ENCODE measurements around the gene RBM27.
"Not testable (repeated sequence)": the region's sequence is repeated elsewhere in the genome, so short reads cannot be mapped to it uniquely, and the experiment has no call there.

RBM27 gene

DNA sequence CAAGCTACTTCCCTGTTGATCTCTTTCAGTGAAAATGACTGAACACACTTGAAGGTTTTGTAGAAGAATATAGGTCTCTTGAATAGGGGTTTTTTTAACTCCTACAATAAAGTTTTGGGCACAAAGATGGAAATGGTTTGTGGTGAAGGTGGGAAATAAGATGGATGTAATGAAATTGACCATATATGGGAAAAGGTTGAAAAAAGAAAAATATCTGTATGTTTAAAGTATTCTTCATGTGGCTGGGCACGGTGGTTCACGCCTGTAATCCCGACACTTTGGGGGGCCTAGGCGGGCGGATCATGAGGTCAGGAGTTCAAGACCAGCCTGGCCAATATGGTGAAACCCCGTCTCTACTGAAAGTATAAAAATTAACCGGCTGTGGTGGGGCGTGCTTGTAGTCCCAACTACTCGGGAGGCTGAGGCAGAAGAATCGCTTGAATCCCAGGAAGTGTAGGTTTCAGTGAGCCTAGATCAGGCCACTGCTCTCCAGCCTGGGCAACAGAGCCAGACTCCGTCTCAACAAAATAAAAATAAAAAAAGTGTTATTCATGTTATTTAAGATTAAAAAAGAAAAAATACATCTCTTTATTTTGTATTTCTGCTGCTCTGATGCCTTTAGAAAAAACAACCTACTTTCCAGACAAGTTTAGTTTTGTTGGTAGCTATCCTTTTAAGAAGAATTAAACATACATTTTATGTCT is 2.2 kb downstream of the RBM27 start:
- H3K4me3 ChIP-seq (ENCODE audit: low read depth, low read length), result no peak overlapping the region

- no peak overlapping the region for H3K4me3 ChIP-seq (ENCODE audit: low read depth, low read length)
Measured at GRCh38 chr5:146206257-146206656, 2.9 kb downstream of the RBM27 start.

GRCh38 chr5:146208916-146209522 is 5.6 kb downstream of the RBM27 start:
- H3K4me3 ChIP-seq (ENCODE audit: low read depth, low read length), result no peak overlapping the region

GRCh38 chr5:146209714-146210113 is 6.3 kb downstream of the RBM27 start:
- H3K4me3 ChIP-seq (ENCODE audit: low read depth, low read length), result no peak overlapping the region

- not testable (repeated sequence) for H3K4me3 ChIP-seq (ENCODE audit: low read depth, low read length)
Measured at GRCh38 chr5:146210810-146211209, 7.4 kb downstream of the RBM27 start.

DNA sequence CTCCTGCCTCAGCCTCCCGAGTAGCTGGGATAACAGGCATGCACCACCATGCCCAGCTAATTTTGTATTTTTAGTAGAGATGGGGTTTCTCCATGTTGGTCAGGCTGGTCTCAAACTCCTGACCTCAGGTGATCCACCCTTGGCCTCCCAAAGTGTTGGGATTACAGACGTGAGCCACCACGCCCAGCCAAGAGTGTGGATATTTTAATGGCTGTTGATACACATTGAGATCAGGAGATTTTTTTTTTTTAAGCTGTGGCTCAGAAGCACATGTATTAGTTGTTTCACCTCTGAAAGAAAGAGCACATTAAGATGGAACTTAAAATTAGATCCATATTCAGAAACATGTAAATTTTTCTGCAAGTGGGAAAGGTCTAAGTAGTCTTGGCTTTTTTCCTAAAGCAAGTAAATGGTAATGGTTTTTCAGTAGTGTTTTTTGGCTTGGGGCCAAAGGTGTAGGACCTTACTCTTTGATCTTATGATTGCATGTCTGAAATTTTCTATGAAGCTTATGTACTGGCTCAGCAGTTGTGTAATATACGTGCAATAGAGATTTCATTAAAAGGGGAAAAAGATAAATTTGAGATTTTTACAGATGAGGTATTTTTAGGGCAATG is 9.9 kb downstream of the RBM27 start:
- no peak overlapping the region for H3K4me3 ChIP-seq (ENCODE audit: low read depth, low read length)

DNA sequence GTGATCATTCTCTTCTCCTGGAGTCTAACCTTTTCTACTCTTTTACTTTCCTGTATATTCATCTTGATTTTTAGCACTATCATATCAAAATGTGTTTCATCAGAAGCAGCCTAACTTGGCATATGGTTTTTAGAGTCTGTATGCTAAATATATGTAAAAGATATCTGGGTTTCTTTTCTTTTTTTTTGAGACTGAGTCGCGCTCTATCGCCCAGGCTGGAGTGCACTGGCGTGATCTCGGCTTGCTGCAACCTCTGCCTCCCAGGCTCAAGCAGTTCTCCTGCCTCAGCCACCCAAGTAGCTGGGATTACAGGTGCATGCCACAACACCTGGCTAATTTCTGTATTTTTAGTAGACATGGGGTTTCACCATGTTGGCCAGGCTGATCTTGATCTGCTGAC is 11.5 kb downstream of the RBM27 start:
- not testable (repeated sequence) for H3K4me3 ChIP-seq (ENCODE audit: low read depth, low read length)

- H3K4me3 ChIP-seq (ENCODE audit: low read depth, low read length), result no peak overlapping the region
Measured at GRCh38 chr5:146218168-146218567, 14.8 kb downstream of the RBM27 start.

DNA sequence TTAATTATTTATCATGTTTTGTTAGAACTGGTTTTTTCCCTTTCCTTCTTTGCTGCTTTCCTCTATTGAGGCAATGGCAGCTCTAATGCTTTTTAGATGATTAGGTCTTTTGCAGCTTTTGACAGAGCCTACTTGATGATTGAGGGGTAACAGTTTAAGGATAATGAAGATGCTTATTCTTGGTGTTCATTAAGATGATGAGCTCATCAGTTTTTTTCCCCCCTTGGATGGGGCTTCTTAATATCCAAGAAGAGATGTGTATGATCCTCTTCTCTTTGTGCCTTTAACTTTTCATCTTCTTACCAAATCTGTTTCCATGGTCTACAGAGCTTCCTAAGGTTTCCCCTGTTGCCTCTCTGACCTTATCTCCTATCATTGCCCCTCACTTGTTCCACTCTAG is 15.8 kb downstream of the RBM27 start:
- H3K4me3 ChIP-seq (ENCODE audit: low read depth, low read length), result no peak overlapping the region

- no peak overlapping the region for H3K4me3 ChIP-seq (ENCODE audit: low read depth, low read length)
Measured at GRCh38 chr5:146221234-146221633, 17.8 kb downstream of the RBM27 start.

DNA sequence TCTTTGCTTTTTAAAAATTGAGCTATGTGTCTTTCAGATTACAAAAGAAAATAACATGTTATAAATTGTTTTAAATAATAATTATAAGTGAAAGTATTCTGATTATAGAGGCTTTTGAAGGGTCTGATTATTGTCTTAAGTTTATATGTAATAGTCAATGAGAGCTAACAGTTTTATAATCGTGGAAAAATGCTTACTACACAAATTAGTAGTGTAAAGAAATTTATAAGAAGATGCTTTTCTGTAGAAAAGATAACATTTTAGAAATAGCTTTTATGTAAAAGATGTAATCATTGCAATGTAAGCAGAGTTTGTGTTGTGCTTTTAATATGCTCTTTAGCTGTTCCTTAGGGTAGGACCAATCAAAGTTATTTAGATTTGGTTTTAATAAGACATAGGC is 18.6 kb downstream of the RBM27 start:
- H3K4me3 ChIP-seq (ENCODE audit: low read depth, low read length), result no peak overlapping the region

GRCh38 chr5:146223179-146223578 is 19.8 kb downstream of the RBM27 start:
- no peak overlapping the region for H3K4me3 ChIP-seq (ENCODE audit: low read depth, low read length)

- H3K4me3 ChIP-seq (ENCODE audit: low read depth, low read length), result no peak overlapping the region
Measured at GRCh38 chr5:146229222-146229621, 25.8 kb downstream of the RBM27 start.

DNA sequence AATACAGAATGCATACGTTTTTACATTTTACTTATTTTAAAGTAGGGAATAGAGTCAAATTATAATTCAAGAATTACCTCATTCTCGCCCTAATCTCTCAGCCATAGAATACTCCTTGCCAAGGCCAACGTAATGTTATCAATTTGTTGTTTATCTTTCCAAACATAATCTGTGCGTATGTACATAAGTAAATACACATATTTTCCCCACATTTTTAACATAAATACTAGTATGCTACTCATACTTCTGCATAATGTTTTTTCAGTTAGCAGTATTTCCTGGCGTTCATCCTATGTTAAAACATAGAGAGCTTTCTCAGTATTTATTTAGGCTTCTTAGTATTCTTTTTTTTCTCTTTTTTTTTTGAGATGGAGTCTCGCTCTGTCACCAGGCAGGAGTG is 28.8 kb downstream of the RBM27 start:
- H3K4me3 ChIP-seq (ENCODE audit: low read depth, low read length), result no peak overlapping the region

- no peak overlapping the region for H3K4me3 ChIP-seq (ENCODE audit: low read depth, low read length)
Measured at GRCh38 chr5:146233441-146233840, 30.0 kb downstream of the RBM27 start.

- no peak overlapping the region for H3K4me3 ChIP-seq (ENCODE audit: low read depth, low read length)
Measured at GRCh38 chr5:146238973-146239372, 35.6 kb downstream of the RBM27 start.

DNA sequence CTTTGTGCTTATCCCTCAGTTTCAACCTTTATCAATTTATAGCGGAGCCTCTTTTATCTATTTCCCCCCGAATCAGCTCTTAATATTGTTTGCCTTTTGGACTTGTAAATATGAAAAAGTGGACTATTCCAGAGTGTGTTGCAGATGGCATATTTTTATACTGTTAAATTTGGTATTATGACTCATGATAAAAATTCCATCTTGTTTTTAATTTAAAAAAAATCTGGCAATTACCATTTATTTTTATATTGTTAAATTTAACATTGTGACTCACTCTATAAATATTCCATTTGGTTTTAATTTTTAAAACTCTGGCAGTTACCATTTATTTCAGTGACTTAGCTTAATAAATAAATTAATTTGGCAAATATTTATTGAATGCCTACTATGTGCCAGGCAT is 37.5 kb downstream of the RBM27 start:
- no peak overlapping the region for H3K4me3 ChIP-seq (ENCODE audit: low read depth, low read length)

GRCh38 chr5:146243247-146243646 is 39.8 kb downstream of the RBM27 start:
- no peak overlapping the region for H3K4me3 ChIP-seq (ENCODE audit: low read depth, low read length)

DNA sequence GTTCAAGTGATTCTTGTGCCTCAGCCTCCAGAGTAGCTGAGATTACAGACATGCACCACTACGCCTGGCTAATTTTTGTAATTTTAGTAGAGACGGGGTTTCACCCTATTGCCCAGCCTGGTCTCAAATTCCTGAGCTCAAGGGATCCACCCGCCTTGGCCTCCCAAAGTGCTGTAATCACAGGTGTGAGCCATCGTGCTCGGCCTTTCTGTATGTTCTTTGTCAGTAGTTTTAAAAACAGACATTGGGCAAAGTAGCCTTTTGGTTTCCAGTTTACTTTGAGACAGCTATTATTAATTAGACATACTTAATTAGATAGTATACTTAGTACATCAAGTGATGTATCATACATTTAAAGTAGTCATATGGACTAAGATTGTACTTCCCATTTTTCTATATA is 45.2 kb downstream of the RBM27 start:
- H3K4me3 ChIP-seq (ENCODE audit: low read depth, low read length), result no peak overlapping the region

GRCh38 chr5:146249801-146250200 is 46.4 kb downstream of the RBM27 start:
- no peak overlapping the region for H3K4me3 ChIP-seq (ENCODE audit: low read depth, low read length)

Measured in iPS-11a (cell line).